Putamen (tissue), 1 donor: ENCODE data around the gene TRABD2B.

Experiments used
- DNase-seq: peaks from one replicate; pipeline ENCODE4 v3.0.0-alpha.2; 2016; ENCODE audit warnings: low spot score

TRABD2B gene

DNA sequence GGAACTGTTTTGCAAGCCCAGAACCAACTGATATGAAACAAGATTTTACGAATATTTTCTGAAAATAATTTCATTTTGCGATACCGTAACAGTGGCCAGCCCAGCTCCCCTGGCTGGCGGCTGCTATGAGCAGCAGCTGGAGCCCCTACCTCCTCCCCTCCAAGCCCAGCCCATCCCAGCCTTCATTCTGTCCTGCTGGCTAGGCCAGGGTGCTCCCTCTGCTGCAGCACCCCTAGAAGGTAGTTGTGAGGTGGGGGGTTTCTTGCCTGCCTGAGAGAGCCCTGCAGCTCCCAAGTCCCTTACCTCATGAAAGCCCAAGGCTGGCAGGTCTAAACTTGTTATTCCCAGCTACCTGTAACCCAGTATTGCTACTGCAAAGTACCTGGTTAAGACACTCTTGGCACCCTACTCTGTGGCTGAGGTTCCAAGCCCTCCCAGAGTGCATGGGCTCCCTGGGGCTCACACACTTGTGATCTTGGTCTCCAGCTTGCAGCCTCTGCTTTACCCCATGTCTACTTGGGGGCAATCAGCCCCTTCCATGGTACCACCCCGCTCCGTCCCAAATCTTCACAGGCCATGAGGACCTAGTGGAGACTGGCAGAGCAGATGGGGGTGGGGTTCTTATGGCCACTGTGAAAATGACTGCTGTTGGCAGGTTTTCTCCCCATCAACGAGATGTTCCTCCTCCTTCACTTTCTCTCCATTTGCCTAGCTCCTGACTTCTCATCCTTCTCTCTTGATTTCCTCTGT is 239.8 kb downstream of the TRABD2B start:
- DNase-seq, result no peak

DNA sequence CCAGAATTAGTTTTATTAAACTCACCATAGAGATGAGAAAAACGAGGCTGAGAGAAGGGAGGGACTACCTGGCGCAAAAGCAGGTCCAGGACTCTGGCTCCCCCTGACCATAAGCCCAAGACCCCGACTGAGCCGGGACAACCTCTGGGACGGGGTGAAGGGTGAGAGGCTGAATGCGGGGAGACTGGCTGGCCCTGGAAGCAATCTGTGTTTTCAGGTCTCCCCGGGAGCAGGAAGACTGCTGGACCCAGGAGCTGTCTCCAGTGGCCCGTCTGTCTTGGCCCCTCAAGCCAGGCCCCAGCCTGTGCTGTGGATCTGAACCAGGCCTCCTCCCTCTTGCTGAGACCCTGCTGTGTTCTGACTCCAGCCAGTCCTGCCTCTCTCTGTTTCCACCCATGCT is 240.8 kb downstream of the TRABD2B start:
- no peak for DNase-seq

DNA sequence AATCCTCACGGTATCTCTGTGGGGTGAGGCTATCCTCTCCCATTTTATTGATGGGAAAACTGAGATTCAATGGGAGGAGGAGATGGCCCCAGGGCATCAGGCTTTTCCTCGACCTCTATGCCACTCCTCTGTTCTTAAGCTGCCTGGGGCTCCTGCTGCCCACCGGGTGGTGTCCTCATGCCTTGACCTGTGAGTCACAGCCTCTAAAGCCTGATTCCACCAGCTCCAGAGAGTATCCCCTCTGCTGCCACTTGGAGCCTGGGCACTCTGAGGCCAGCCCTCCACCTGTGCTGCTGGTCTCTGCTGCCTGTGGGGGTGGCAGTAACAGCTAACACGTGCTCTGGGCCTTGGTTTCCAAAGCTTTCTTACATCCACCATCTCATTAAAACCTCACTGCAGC is 241.2 kb downstream of the TRABD2B start:
- DNase-seq, result no peak

DNA sequence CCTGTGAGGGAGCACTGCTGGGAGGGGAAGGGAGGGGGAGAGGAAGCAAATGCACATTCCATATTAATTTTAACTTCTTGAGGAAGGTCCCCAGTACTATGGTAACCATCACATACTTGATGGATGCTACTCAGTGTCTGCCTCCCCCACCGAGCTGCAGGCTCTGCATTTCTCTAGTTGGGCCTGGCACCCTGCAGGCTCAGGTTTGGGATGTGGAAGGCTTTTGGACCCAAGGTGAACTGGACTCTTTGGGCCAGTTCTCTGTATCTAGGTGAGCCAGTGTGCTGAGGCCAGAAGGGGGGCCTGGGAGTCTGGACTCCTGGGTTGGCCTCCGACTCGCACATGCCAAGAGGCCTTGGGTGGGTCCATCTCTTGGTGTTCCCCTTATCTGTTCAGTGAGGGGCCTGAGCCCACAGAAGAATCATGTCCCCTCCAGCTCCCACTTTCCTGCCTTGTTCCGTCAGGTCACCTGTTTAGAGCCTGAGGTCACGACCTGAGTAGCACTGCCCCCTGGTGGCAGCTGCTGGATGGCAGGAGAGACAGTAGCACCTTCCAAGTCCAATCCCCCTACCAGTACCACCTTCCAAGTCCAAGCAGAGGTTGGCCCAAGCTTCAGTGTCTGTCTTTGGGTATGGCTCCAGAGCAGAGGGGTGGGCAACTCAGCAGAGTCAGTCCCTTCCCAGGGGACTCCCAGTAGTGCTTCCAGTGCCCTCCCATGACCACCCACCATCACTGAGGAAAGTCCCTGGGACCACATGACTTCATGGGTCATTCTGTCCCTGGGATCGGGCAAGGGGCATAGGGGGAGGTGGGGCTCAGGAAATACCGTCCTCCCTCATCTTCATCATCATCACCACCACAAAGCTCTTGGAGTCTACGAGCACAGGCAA is 241.8 kb downstream of the TRABD2B start:
- no peak for DNase-seq

DNA sequence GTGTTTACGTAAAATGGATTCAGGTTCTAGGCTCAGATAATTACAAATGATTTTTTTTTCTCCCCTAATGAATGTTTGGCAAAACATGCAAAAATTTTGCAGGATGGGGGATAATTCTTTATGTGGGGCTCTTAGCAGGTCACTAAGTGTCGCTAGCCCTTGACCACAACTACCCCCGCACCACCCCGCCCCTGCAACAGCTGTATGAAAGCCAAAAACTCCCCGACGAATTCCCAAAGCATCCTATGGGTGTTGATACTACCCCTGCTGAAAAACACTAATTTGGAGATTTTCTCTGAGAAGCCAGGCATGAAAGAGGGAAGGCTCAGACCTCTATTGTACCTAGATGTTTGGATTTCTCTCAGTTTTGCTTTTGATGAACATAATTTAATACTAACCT is 243.0 kb downstream of the TRABD2B start:
- DNase-seq, result no peak

DNA sequence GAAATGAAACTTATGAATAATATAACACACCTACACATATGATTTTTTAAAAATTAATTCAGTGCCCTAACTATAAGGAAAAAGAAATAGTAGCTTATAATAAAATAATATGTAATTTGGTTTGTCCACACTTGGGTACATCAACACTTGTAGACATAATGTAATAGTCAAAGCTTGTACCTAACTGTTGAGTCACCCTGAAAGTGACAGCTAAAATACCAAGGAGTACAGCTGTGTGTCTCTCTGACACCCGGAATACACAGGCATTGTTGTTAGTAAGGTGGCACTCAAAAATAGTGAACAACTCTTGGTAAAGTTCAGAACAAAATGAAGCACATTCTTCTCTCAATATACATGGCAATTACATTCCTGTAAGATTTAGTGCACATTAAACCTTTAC is 243.4 kb downstream of the TRABD2B start:
- no peak for DNase-seq

DNA sequence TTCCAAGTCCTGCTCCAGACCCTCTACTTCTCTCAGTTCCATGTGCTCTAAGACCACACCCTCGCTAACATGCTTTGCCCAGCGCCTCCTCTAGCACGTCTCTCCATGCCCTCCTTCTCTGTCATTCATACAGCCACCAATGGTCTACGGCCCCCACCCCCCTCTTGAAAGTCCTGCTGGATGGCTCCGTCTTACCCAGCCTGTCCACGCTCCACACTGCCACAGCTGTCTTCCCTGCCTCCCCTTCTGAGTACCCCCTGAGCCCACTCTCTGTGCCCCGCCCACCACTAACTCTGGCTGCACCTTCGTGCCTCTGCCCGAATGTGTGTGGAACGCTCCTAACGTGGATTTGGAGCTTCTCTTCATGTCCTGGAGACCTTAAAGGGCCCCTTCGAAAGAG is 244.6 kb downstream of the TRABD2B start:
- no peak for DNase-seq

DNA sequence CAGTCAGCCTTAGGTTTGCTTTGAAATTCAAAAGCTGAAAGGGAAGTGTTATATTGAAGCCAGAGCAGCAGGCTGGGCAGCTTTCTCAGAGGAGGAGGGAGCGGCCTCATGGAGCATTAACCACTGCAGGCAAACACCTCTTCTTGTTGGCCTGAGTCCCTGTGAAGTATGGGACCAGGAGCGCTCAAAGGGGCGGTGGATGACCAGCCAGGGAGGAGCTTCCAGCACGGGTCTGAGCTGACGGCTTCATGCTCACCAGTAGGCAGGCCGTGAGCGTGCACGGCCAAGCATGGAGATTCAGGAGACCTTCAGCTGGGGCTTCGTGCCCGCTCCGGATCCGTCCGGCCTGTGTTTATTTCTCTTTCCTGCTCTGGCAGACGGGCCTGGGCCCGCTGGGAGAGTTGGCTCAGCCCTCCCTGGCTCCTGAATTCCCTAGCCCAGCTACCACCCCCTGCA is 245.2 kb downstream of the TRABD2B start:
- no peak for DNase-seq

DNA sequence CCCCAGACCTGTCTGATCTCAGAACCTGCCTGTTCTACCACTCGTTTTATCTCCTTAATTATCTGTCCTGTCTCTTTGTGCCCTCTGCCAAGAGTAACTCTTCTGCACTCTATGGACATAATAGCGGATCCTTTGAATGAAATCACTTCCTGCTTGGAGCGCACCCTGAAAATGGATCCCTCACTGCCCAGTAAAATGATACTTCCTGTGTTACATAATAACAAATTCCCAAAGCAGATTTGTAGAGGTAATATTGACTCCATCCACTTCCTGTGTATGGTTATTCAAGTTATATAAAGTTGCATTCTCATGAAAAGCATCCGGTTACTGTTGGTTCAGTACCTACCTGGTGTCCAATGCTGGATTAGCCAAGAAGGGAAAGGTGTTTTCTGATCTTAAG is 246.0 kb downstream of the TRABD2B start:
- no peak for DNase-seq

DNA sequence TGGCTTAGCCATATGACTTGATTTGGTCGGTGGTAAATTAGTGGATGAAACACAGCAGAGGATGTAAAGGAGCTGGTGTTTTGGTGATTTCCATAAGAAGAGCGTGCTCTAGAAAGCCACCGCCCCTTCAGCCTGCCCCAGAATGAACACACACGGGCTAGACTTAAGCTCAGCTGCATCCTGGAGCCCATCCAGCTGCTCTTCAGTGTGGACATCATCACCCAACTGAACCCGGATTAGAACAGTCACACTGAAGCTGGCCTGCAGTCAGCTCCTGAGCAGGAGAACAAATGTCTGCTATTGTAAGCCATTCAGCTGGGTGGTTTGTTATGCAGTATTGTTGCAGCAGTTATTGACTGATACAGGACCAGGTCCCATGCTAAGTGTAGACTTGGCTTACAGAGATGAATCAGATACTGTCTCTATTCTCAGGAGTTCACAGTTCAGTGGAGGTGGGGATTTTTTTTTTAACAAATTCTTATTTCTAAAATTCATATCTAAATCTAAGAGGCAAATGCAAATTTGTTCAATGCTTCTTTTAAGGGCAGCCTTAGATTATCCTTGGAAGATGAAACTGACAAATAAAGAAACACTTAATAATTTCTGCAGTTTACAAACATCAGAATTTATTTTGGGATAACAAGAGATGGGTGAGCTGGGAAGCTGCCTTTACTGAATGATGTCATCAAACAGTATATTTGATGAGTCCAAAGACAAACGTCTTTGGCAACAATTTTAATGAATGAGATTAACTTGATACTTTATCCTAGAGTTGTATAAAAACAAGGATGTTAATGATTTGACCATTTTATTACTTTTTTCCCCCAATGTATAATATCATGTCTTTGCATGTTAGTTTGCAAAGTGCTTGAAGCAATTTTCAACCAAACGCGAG is 251.2 kb downstream of the TRABD2B start:
- DNase-seq, result no peak

DNA sequence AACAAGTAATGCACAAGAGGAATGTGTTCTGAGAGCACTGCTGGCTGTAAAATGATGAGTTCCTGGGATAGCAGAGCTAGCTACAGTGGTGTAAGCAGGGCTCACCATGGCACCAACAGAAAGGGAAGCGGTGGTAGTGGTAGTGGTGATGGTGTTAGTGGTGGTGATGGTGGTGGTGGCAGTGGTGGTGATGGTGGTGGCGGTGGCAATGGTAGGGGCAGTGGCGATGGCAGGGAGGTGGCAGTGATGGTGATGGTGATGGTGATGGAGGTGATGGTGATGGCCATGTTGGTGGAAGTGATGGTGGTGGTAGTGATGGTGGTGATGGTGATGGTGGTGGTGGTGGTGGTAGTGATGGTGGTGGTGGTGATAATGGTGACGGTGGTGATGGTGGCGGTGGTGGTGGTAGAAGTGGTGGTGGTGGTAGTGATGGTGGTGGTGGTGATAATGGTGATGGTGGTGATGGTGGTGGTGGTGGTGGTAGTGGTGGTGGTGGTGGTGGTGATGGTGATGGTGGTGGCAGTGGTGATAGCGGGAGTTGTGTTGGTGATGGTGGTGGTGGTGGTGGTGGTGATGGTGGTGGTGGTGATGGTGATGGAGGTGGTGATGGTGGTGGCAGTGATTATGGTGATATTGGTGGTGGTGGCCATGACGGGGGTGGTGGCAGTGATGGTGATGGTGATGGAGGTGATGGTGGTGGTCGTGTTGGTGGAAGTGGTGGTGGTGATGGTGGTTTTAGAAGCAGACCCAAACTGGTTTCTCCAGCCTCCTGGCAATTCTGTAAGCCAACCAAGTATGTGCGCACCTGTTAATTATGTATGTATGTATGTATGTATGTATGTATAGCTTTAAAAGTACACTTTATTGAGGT is 254.1 kb downstream of the TRABD2B start:
- DNase-seq, result no peak

DNA sequence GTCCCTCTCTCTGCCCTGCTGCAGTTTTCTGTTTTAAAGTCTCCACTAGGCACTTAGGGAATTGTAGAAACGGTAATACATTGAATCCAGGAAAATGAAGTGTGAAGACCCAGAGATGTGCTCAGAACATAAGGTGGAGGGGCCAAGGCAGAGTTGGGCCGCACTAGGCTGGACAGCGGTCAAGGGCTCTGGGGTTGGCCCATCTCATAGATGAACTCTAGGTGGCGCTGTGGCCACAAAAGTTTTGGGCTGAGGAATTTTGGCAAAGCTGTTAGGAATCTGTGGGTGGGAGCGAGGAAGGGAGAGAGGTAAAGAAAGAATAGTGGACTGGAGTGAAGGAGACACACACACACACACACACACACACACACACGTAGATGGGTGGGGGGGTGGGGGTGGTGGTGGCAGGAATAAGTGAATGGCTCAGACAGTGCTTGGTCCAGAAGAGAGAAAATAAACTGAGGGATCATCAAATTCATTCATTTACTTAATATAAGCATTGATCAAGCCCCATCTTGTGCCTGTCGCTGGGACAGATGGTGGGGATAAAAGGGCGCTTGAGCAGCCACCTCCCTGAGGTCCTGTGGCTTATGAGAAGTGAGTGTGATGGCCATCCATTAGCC is 258.5 kb downstream of the TRABD2B start:
- DNase-seq, result no peak

DNA sequence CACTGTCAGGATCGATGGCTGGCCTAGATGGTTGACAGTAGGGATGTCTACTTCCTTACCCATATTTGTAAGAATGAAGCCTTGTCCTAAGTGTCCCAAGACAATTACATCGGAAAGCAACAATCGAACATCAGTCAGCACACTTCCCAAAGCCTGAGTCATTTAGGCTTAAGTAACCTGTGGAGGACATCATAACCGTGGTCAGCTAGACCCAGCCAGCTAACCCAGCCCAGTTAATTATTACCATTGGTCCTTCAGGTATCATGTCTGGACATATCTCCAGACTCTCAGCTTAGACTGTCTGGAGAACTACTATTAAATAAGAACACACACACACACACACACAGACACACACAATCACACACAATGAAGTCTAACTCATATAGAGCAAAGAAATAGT is 264.7 kb downstream of the TRABD2B start:
- DNase-seq, result no peak

DNA sequence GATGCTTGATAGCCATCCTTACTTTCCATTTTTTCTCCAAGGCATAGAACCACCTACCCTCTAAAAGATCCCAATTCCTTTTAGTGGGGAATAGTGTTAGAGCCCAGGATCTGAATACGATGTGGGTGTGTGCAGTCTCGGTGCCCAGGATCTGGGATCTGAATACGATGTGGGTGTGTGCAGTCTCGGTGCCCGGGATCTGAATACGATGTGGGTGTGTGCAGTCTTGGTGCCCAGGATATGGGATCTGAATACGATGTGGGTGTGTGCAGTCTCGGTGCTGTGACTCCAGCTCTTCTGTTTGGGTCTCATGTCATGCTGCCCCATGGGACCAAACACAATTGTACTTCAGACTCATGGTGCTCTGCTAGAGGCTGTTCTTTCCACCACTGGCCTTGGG is 265.5 kb downstream of the TRABD2B start:
- DNase-seq, result no peak

DNA sequence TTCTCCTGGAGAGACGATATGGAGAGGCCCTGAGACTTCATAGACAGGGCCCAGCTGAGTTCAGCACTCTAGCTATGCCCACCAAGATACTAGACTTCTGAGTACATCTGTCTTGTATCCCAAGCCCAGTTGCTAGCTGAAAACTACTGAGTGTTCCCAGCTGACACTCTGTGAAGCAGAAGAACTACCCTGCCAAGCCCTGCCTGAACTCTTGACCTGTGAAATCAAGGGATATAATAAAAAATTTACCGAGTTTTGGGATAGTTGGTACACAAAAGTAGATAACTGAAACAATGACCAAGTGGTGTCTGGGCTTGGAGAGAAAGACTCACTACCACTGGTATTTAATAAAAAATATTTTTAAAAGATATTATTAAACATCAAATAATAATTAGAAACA is 267.5 kb downstream of the TRABD2B start:
- DNase-seq, result no peak

DNA sequence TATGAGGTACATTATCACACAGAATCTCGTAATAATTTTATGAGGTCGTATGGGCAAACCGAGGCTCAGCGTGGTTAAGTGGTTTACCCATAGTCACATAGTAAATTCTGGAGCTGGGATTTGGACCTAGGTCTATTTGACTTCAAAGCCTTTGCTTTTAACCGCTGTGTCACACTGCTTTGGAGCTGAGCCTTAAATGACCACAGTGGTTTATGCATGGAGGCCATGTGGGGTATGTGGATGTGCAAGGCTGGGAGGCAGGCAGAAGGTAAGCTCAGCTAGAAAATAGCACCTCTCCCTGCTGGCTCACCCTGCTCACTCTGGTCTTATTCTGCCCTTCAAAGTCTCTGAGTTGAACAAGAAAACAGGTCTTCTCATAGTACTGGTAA is 269.5 kb downstream of the TRABD2B start:
- DNase-seq, result no peak

DNA sequence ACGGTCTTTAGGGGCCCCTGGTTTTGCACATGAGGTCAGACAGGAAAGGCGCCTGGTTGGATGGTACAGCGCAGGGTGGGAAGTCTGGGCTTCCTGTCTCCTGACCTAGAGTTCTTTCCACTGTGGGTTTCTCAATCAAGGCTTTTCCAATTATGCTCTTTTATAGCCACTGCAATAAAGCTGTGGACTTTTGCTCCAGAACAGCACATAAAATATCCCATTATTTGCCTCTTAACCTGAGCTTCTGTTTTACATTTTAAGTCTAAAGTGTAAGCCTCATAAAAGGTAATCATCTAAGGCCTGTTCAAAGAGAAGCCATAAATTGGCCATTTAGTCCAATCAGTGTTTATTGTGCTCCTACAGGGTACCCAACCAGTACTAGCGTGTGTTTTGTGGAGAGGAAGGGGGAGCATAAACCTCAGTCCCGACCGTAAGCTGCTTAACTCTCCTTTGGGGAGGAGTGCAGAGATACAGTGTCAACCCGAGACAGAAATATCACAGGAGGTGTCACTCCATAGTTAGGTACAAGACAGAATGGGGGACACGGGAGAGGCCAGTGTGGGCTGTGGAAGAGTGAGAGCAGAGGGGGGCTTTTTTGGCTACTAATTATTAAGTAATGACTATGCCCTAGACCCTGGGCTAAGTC is 270.0 kb downstream of the TRABD2B start:
- DNase-seq, result no peak

DNA sequence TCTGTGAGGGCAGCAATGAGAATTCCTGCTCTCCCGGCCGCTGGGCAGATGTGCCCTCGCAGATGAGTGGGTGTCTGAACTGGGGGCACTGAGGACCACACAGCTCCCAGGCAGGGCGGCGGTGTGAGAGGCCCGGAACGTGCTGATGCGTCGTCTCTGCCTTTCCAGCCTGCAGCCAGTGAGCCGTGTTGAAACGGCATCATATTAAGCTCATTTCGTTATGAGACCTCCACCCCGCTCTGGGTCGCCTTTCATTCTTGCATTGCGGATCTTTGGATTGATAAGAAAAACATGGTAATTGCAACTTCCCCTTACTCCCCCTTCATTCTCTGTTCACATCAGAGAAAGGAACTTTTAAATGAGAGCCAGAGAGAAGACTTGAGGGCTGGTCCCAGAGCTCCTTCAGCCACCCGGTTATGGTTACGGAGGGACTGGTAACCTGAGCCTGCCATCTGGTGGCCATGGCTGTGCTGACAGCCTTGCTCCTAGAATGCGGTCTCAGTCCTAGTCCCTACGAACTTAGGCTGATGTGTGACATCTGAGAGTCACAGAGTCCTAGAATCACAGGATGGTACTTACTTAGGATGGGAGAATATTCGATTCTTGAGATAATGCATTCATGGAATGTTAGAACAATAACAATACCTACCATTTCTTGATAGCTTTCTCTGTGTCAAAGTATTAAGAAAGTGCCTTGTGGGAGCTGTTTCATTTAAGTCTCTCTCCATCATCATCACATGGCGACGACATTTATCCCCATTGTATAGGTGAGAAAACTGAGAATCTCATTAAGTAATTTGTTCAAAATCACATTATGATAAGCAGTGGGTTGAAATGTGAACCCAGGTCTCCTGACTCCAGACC is 271.0 kb downstream of the TRABD2B start:
- DNase-seq, result peak; percentile 58

DNA sequence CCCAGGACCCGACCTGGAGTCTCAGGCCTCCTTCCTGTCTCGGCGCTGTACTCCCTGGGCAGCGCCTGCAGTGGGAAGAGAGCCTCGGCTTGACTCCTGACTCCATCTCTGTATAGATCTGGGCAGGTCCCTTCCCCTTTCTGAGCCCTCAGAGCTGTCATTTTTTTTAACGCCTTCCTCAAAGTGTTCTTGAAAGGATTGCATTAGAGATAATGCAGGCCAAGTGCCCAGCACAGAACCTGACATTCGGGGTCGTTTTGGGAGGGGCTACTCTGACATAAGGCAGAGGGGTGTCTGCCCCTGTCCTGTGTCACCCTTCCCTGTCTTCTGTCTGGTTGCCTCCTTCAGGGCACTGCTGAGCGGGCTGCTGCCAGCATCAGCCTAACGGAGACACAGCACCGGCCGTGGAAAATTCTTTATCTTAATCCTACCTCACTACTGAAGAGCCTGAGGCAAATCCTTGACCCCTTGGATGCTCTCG is 271.6 kb downstream of the TRABD2B start:
- no peak for DNase-seq
